Measurements from ENCODE around the gene CACNA2D1. TPM values are rescaled to one million over a fixed set of nuclear protein-coding genes. Genes with fewer than 3 reads are reported as not detected.

CACNA2D1 gene
- total and polyA plus RNA-seq, 7 donors = 0.23 to 115 (median 59.7) TPM

DNA sequence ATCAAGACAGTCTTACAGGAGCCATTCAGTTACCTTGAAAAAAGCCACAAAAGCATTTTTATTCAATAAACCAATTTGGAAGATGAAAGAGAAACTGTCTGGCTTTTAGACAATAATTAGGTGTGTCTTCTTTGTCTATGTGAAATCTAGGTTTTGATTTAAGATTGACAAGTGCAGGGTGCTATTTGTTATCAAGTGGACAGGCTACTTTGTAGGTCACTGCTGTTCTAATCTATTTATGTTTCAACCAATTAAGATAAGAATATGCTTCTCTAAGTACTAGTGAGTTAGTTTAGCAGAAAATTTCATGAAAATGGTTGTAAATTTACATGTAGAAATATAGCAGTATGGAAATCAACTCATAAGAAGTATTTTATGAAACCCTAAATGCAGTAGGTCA, 177.5 kb downstream of the CACNA2D1 start:
- no peaks in the 10 kb centered on the region for H3K9me3 ChIP-seq
- no peaks in the 10 kb centered on the region for H3K27me3 ChIP-seq
- H3K27ac ChIP-seq = no peak overlapping the region
- H3K4me3 ChIP-seq = no peak overlapping the region
- intact Hi-C loops (cut with DNase I) = no loop called here
- no peak for DNase-seq
- peaks cover 0 to 38% (median 18%) of the 10 kb centered on the region in 4 donors for H3K4me1 ChIP-seq
- H3K36me3 ChIP-seq = no peaks in the 10 kb centered on the region
- TF ChIP-seq POLR2A (IDR thresholded peaks at IDR 0.05) (no peak), POLR2AphosphoS5 (IDR thresholded peaks at IDR 0.05) (no peak), EP300 (IDR thresholded peaks at IDR 0.05) (no peak)
- TF ChIP-seq, protein P1, sequence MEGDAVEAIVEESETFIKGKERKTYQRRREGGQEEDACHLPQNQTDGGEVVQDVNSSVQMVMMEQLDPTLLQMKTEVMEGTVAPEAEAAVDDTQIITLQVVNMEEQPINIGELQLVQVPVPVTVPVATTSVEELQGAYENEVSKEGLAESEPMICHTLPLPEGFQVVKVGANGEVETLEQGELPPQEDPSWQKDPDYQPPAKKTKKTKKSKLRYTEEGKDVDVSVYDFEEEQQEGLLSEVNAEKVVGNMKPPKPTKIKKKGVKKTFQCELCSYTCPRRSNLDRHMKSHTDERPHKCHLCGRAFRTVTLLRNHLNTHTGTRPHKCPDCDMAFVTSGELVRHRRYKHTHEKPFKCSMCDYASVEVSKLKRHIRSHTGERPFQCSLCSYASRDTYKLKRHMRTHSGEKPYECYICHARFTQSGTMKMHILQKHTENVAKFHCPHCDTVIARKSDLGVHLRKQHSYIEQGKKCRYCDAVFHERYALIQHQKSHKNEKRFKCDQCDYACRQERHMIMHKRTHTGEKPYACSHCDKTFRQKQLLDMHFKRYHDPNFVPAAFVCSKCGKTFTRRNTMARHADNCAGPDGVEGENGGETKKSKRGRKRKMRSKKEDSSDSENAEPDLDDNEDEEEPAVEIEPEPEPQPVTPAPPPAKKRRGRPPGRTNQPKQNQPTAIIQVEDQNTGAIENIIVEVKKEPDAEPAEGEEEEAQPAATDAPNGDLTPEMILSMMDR (IDR thresholded peaks at IDR 0.05) = no peak

DNA sequence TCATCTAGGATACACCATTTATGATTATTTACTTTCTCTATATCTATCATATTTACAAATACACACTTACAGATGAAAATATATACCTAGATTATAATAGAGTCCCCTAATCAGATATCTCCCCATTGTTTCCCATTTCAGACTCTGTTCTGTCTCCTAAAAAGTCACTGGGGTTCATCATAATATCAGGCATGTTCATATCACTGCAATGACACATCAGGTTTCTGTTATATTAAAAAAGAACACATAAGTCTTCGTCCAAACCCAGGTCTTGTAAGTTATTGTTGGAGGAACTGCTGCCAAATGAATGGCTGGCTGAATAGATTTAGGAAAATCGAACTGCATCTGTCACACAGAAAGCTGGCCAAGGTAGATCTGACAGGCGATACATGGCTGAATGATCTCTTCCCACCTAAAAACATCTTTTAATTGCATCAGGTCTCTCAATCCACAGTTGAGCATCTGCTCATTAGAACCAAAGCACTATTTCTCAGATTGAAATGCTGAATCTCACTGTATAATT, 178.7 kb downstream of the CACNA2D1 start:
- Histone ChIP-seq H3K27ac (no peak overlapping the region), H3K36me3 (no peaks in the 10 kb centered on the region), H3K9me3 (no peaks in the 10 kb centered on the region), H3K4me1 (peaks cover 0 to 26% (median 14%) of the 10 kb centered on the region in 4 donors), H3K27me3 (no peaks in the 10 kb centered on the region), H3K4me3 (no peak overlapping the region)
- no peak for TF ChIP-seq EP300 (IDR thresholded peaks at IDR 0.05)
- TF ChIP-seq, protein P1 (IDR thresholded peaks at IDR 0.05) = no peak
- TF ChIP-seq POLR2AphosphoS5 (IDR thresholded peaks at IDR 0.05) = no peak
- TF ChIP-seq POLR2A (IDR thresholded peaks at IDR 0.05) = no peak
- no peak for DNase-seq
- 69 to 80% methylated on average over 3 of the region's 3 CpGs for WGBS, 2 donors
- intact Hi-C loops (cut with DNase I) = no loop called here

DNA sequence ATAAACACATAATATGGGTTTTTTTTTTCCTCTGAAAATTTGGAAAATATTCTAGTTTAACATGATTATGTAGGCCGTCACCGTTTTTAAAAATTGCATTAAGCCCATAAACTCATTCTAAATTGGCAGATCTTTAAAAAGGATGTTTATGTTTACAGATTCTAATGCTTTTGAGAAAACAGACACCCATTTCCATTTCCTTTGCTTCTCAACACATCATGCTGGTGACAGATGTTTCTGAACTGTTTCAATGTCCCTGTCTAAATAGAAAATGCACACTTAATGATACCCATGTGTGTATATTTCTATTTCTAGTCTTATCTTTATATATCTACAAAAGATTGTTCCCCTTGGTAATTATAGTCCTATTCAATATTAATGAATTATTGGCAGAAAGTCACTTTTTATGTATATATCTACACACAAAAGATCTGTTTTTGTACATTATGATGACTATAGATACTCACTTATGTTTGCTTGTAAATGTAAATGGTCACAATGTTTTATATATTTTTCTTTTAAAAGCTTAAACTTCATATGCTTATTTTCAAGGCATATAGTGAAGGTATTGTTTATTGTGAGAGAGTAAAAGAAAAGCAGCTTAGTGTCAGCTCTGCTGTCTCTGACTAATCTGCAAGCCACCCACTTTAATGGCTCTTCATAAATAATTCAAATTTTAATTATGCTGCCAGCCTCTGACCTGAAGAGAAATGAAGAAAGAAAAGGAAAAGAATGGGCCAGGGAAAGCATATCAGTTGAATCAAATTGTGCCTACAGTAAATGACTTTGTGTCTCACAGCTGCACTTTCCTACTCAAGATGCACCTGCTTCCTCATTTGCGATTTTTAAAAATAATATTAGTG, 179.4 kb downstream of the CACNA2D1 start:
- no peak for TF ChIP-seq EP300 (IDR thresholded peaks at IDR 0.05)
- TF ChIP-seq POLR2A (IDR thresholded peaks at IDR 0.05) = no peak
- TF ChIP-seq, protein P1 (IDR thresholded peaks at IDR 0.05) = no peak
- TF ChIP-seq POLR2AphosphoS5 (IDR thresholded peaks at IDR 0.05) = no peak
- H3K9me3 ChIP-seq = no peaks in the 10 kb centered on the region
- 67 to 72% methylated on average over 3 of the region's 3 CpGs for WGBS, 2 donors
- no peaks in the 10 kb centered on the region for H3K27me3 ChIP-seq
- H3K27ac ChIP-seq = no peak overlapping the region
- no peak for DNase-seq
- intact Hi-C loops (cut with DNase I) = no loop called here
- H3K36me3 ChIP-seq = no peaks in the 10 kb centered on the region
- H3K4me1 ChIP-seq = peaks cover 0 to 23% (median 14%) of the 10 kb centered on the region in 4 donors
- H3K4me3 ChIP-seq = no peak overlapping the region

DNA sequence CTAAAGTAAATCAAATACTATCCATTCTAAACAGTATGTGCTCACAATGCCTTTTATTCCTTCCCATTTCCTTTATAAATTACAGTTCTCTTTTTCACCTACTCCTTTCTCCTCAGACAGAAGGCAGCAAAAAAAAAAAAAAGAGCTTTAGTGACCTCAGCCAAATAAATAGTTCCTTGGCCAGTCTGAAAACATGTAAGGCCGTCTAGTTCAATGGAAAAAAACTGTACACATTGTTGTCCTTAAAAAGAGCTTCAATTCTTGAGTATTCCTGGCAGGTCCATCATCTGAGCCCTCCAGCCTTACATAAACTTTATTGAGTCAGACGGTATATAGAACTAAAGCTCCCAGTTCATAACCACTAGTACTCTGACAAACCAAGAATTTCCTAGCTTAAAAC, 185.4 kb downstream of the CACNA2D1 start:
- 52 to 65% methylated on average over 2 of the region's 2 CpGs for WGBS, 2 donors

More for the DNA sequence above, 185.4 kb downstream of the CACNA2D1 start:
- Histone ChIP-seq H3K36me3 (no peaks in the 10 kb centered on the region), H3K27ac (peak overlapping the region in 3 of 4 donors; percentile 41 to 70 (median 57)), H3K4me3 (no peak overlapping the region), H3K27me3 (no peaks in the 10 kb centered on the region), H3K4me1 (peaks cover 0 to 19% (median 16%) of the 10 kb centered on the region in 4 donors), H3K9me3 (no peaks in the 10 kb centered on the region)
- DNase-seq = no peak
- intact Hi-C loops (cut with DNase I) = no loop called here
- TF ChIP-seq EP300 (IDR thresholded peaks at IDR 0.05) (no peak), POLR2A (IDR thresholded peaks at IDR 0.05) (no peak), POLR2AphosphoS5 (IDR thresholded peaks at IDR 0.05) (no peak)
- TF ChIP-seq, protein P1 (IDR thresholded peaks at IDR 0.05) = no peak
